Adipocyte (in vitro differentiated cells): ENCODE measurements around the gene SUPT4H1.

Source experiments
- DNase-seq: peaks from one replicate; pipeline ENCODE4 v3.0.0-alpha.2; 2015; ENCODE audit warnings: low read depth
- H3K27me3 ChIP-seq: replicated peaks from 2 replicates; pipeline ENCODE4 v1.7.0; 2013; ENCODE audit warnings: mild to moderate bottlenecking, low read length, moderate library complexity; ENCODE audit not compliant: control insufficient read depth, insufficient read depth
- H3K36me3 ChIP-seq: 2 replicates; pipeline ENCODE4 v1.7.0; 2013; ENCODE audit warnings: low read length, mild to moderate bottlenecking, moderate library complexity; ENCODE audit not compliant: control insufficient read depth, insufficient read depth, severe bottlenecking
- H3K4me1 ChIP-seq: 2 replicates; pipeline ENCODE4 v1.7.0; 2013; ENCODE audit warnings: mild to moderate bottlenecking, low read length, moderate library complexity; ENCODE audit not compliant: control insufficient read depth, insufficient read depth
- H3K4me3 ChIP-seq: 2 replicates; pipeline ENCODE4 v1.7.0; 2013; ENCODE audit warnings: mild to moderate bottlenecking, low read length, moderate library complexity
- H3K9ac ChIP-seq: 2 replicates; pipeline ENCODE4 v1.7.0; 2013; ENCODE audit warnings: mild to moderate bottlenecking, low read length, moderate library complexity
- H3K9me3 ChIP-seq: 2 replicates; pipeline ENCODE4 v1.7.0; 2013; ENCODE audit warnings: mild to moderate bottlenecking, low read length, moderate library complexity; ENCODE audit not compliant: control insufficient read depth

Gene SUPT4H1

DNA sequence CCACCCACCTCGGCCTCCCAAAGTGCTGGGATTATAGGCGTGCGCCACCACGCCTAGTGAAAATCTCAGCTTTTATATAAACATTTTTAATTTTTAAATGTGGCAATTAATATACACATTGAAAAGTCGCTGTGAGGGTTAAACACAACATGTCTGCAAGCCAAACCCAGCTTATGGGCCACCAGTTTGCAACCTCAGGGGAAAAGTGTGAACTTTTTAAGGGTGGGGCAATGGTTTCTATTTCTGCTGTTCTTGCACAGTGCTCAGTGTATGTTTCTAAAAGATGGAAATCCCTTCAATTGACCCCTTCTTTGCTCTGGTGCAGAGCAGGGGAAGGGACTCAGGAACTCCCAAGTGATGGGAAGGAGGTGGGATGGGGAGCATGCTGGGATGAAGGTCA, 18.3 kb upstream of the SUPT4H1 start:
- no peak overlapping the region for H3K9ac ChIP-seq
- H3K4me1 ChIP-seq, result no peaks in the 10 kb centered on the region
- no peak for DNase-seq
- H3K36me3 ChIP-seq, result no peaks in the 10 kb centered on the region
- no peaks in the 10 kb centered on the region for H3K9me3 ChIP-seq
- H3K4me3 ChIP-seq, result no peak overlapping the region
- peaks cover 22% of the 10 kb centered on the region for H3K27me3 ChIP-seq

DNA sequence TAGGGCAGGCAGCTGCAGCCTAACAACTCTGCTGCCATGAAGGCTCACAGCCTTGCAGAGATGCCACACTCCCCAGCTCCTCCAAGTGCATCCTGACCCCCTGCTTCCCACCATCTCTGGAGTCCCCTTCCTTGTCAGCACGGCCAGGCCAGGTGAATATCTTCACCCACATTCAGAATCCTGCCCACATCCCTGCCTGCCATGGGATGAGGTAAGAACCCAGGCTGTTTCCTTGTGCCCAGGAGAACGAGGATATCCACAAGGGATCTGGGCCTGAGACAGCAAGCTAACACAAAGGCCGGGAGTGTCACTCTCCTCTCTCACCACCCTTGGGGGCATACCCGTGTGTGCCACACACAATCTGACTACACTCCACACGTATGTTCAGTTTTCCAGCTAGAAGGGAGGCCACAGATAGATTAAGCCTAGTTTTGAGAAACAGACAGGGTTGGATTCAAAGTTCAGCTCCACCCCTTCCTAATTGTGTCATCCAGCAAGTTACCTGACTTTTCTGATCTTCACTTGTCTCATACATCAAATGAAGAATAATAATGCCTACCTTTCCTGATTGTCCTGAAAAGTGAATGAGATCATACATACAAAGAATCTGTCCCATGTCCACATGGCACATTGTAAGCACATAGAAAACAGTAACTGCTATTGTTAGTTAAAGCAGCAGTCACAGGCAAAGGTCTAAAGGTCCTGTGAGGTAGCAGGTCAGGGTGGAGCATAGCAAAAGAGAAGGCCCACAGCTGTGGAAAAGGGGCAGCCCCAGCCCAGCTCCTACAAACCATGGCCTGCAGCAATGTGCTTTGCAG, 17.4 kb upstream of the SUPT4H1 start:
- no peak overlapping the region for H3K4me3 ChIP-seq
- no peak for DNase-seq
- peaks cover 24% of the 10 kb centered on the region for H3K27me3 ChIP-seq
- H3K9ac ChIP-seq, result no peak overlapping the region
- H3K9me3 ChIP-seq, result no peaks in the 10 kb centered on the region
- H3K4me1 ChIP-seq, result no peaks in the 10 kb centered on the region
- no peaks in the 10 kb centered on the region for H3K36me3 ChIP-seq

DNA sequence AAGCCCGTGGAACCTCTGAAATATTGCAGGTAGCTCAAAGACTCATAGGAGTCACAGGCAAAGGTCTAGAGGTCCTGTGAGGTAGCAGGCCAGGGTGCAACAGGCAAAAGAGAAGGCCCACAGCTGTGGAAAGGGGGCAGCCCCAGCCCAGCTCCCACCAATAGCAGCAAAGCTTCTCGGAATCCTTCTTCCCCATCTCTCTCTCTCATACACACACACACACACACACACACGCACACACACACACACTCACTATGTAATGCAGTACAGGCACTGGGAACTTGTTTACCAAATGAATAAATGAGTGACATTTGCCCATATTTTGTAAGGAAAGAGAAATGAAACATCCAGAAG, 16.8 kb upstream of the SUPT4H1 start:
- Histone ChIP-seq H3K9me3 (no peaks in the 10 kb centered on the region), H3K36me3 (no peaks in the 10 kb centered on the region), H3K27me3 (peaks cover 24% of the 10 kb centered on the region), H3K9ac (no peak overlapping the region), H3K4me1 (no peaks in the 10 kb centered on the region), H3K4me3 (no peak overlapping the region)
- DNase-seq, result no peak

DNA sequence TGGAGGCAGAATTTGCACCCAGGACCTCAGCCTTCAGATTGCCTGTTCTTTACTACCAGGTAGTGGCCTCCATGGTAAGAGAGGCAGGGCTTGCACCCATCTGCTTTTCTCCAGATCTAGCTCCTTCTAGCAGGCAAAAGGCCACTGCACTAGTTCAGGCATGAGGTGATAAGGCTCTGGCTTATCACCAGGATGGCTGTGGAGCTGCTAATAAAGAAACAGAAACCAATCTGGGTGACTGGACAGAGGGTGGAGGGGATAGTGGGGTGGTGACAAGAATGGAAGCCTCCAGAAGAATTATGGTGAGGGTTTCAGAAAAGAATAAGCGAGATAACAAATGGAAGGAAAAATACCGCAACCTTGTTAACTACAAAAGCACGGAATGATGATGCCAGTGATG, 15.5 kb upstream of the SUPT4H1 start:
- H3K9ac ChIP-seq, result no peak overlapping the region
- no peaks in the 10 kb centered on the region for H3K36me3 ChIP-seq
- no peaks in the 10 kb centered on the region for H3K4me1 ChIP-seq
- no peak for DNase-seq
- H3K27me3 ChIP-seq, result peaks cover 36% of the 10 kb centered on the region
- H3K4me3 ChIP-seq, result no peak overlapping the region
- no peaks in the 10 kb centered on the region for H3K9me3 ChIP-seq

DNA sequence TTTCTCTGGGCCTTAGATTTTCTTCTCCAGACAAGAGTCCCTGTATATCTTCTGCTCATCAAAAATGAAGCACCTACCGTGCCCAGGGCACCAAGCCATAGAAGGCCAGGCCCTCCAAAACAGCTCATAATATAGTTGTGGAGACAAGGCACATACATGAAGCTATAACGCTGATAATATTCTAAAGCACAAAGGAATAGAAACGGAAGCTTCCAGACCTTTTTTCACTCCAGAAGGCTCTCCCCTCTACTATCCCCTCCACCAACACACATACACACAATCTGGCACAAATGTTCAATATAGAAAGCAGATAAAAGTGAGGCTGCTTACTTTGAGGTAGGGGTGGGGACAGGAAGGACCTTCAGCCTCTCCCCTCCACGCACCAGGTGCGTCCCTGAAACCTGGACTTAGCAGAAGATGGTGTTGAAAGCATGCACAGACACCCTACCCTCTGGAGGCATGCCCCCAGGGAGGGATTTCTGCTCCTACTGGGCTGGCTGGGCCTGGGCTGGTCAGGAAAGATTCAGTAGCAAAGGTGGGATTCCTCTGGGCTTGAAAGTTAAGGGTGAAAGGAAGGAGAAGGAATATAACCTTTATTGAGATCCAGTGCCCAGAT, 14.1 kb upstream of the SUPT4H1 start:
- Histone ChIP-seq H3K4me1 (no peaks in the 10 kb centered on the region), H3K4me3 (no peak overlapping the region), H3K36me3 (no peaks in the 10 kb centered on the region), H3K9ac (no peak overlapping the region), H3K27me3 (peaks cover 38% of the 10 kb centered on the region), H3K9me3 (no peaks in the 10 kb centered on the region)
- no peak for DNase-seq

DNA sequence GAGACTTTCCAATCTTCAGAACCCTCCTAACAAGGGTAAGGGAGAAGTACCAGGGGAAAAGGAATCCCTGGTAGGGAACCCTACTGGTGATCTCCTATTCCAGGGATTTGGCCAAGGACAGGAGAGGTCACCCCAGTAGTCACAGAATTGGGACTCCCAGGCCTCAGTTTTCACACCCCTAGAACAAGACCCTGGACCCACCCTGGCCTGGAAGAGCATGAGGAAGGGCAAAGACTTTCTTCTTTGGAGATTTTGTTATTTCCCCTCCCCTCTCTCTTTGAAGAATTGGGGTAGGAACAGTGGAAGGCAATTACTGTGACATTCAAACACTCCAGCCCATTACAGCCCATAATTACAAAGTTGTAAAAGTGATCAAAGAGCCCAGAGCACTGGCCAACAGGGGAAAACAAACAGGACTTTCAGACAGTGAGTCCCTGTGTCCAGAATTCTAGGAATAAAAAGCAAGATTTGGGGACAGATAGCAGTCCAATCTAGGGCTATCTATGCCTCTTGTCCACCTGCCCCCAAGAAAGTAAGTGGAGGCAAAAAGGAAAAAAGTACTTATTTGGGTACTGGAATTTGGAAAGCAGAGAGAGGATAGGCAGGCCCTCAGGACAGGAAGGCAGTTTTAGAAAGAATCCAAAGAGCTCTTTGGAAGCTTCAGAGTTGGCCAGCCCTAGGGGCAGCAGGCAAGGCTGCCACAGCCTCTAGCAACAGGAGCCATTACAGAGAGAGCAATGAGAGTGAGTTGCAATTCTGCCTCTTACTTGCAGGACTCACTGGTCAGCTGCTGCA, 13.4 kb upstream of the SUPT4H1 start:
- peaks cover 33% of the 10 kb centered on the region for H3K27me3 ChIP-seq
- no peak overlapping the region for H3K9ac ChIP-seq
- no peak for DNase-seq
- H3K4me1 ChIP-seq, result no peaks in the 10 kb centered on the region
- H3K4me3 ChIP-seq, result no peak overlapping the region
- H3K36me3 ChIP-seq, result no peaks in the 10 kb centered on the region
- H3K9me3 ChIP-seq, result no peaks in the 10 kb centered on the region

DNA sequence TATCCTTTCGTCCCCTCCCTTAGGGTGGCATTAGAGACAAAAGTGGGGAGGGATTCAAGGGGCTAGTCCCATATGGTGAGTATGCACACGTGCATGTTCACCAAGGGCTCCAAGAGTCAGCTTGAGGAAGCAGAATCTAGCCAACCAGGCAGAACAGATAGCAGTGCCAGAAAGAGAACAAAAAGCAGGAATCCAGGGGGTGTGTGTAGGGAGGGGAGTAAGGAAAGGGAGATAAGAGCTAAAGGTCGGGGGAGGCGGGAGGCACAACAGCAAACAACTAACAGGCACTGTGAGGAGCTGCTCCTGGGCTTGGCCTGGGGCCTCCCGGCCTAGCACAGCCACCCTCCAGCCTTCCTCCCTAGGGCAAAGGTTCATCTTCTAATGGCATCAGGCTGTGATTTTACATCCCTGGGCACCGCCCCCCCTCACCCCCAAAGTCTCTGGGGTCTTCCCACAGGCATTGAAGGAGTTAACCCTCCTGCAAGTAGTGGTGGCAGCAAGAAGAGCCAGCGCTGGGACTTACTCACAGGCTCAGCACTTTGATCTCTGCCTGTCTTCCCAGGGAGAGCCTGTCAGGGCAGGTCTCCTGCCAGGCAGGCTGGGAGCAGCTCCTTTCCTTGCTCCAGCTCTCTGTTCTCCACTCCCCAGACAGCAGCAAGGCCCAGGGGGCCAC, 12.4 kb upstream of the SUPT4H1 start:
- Histone ChIP-seq H3K9ac (no peak overlapping the region), H3K4me1 (no peaks in the 10 kb centered on the region), H3K27me3 (peaks cover 30% of the 10 kb centered on the region), H3K4me3 (no peak overlapping the region), H3K36me3 (no peaks in the 10 kb centered on the region), H3K9me3 (no peaks in the 10 kb centered on the region)
- DNase-seq, result no peak

DNA sequence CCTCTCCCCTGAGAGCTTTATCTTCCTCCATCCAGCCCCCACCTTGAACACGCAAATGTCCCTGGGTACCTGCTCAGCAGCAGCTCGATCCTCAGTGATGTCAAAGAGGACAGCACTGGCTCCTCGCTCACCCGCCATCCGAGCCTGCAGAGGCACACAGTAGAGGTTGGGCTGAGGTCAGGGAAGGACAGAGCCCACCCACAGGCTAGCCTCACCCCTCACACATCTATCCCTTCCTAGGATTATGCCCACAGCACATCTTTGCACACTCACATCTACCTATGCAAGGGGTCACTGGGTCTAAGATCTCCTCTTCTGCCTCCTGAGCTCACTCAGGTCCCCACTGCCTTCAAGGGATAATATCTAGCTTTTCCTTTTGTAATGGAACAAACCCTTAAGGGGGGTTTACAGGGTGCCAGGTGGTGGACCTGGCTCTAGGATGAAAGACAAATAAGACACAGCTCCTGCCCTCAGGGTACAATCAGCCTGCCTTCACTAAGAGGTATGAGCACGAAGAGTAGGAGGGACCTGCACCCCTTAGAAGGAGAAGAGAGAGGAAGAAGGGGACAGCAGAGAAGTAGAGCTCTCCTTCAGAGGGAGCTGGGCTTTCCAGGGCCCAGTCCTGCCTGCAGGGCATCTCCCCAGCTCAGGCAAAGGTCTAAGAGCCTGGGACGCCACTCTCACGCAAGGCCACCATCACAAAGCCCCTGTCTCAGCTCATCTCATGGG, 11.6 kb upstream of the SUPT4H1 start:
- H3K4me3 ChIP-seq, result no peak overlapping the region
- H3K9me3 ChIP-seq, result no peaks in the 10 kb centered on the region
- H3K9ac ChIP-seq, result no peak overlapping the region
- DNase-seq, result no peak
- no peaks in the 10 kb centered on the region for H3K36me3 ChIP-seq
- H3K4me1 ChIP-seq, result no peaks in the 10 kb centered on the region
- peaks cover 24% of the 10 kb centered on the region for H3K27me3 ChIP-seq

DNA sequence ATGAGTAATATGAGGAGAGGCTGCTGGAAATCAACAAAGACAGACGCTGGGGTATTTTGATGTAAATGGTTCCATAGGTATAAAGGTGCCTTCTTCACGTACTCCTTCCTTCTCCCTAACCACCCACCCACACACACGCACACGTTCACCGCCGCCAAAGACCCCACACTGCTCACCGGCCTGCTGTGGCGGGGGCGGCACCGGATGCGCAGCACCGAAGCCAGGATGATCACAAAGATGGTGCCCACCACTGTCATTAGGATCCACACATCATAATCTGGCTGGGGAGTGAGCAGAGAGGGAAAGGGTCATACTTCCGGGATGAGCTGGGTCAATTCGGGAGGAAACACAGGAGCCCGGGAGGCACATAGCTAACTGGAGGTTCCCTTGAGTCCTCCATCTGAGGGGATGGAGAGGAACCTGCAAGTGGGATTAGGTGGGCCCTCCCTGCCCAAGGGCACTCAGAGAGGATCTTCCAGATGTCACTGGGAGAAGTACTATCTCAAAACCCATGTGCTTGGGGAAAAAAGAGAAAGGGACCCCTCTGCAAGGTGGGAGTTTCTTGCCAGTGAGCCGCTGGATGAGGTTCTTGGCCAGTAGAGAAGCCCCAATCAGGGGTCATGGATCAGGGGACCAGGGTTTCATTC, 10.5 kb upstream of the SUPT4H1 start:
- no peak overlapping the region for H3K4me3 ChIP-seq
- H3K4me1 ChIP-seq, result no peaks in the 10 kb centered on the region
- peaks cover 22% of the 10 kb centered on the region for H3K27me3 ChIP-seq
- no peaks in the 10 kb centered on the region for H3K36me3 ChIP-seq
- no peak for DNase-seq
- H3K9ac ChIP-seq, result no peak overlapping the region
- H3K9me3 ChIP-seq, result no peaks in the 10 kb centered on the region

DNA sequence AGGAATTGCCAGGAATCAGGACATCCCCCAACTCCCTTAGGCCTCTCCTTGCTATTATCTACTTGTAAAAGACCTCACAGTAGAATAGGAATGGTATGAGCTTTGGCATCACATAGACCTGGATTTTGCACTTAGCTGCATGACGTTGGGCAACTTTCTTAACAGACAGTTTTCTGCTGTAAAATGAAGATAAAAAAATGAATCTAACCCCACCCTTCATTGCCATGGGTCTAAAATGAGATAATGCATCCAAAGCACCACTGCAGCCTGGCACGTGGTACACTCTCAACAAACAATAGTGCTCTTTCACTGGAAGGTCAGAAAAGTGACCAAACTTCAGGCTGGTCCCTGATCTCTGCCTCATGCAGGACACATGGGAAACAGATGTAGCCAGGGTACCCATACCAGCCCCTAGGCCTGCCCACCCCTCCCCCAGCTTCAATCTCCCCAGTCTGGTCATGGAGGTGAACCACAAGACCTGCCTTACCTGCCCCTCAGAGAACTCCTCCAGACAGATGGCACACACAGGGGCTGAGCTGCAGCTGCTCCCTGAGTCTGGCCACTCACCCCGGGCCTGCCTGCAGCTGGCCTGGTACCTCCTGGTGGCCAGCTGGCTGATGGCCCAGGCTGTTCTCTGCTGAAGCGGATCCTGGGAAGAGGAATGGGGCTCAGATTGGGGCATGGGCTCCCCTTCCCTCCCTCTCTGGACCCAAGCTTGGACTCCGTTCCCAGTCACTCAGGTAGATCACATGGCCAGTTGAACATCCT, 8.5 kb upstream of the SUPT4H1 start:
- DNase-seq, result no peak
- Histone ChIP-seq H3K4me1 (no peaks in the 10 kb centered on the region), H3K27me3 (peaks cover 22% of the 10 kb centered on the region), H3K9ac (no peak overlapping the region), H3K9me3 (no peaks in the 10 kb centered on the region), H3K4me3 (no peak overlapping the region), H3K36me3 (no peaks in the 10 kb centered on the region)
